ENCODE measurements around the gene ITM2C.

GRCh38 chr2:230901006-230901405 lies 36.3 kb downstream of the ITM2C start:
- TF ChIP-seq POLR2A (IDR thresholded peaks at IDR 0.05; ENCODE audit: low read length) = no peak
- TF ChIP-seq GATA1 (IDR thresholded peaks at IDR 0.05; ENCODE audit: low read depth, low read length) = no peak

All from erythroblast (primary cell).